AG10803 (cell line): ENCODE data around the gene ACADL.
"Not testable (repeated sequence)": the region's sequence is repeated elsewhere in the genome, so short reads cannot be mapped to it uniquely, and the experiment has no call there.

ENCODE experiments used
- DNase-seq: peaks from one replicate; pipeline ENCODE4 v3.0.0; 2010; ENCODE audit warnings: low read depth
- H3K4me3 ChIP-seq: 2 replicates; pipeline ENCODE4 v1.5.1; 2011; ENCODE audit warnings: mild to moderate bottlenecking, low read length, control low read depth
- TF ChIP-seq, protein P1 (sequence below): conservative IDR thresholded peaks from 2 replicates; pipeline ENCODE4 v1.5.1; 2011; ENCODE audit warnings: mild to moderate bottlenecking, low read length, control low read depth, inconsistent platforms

ACADL gene

DNA sequence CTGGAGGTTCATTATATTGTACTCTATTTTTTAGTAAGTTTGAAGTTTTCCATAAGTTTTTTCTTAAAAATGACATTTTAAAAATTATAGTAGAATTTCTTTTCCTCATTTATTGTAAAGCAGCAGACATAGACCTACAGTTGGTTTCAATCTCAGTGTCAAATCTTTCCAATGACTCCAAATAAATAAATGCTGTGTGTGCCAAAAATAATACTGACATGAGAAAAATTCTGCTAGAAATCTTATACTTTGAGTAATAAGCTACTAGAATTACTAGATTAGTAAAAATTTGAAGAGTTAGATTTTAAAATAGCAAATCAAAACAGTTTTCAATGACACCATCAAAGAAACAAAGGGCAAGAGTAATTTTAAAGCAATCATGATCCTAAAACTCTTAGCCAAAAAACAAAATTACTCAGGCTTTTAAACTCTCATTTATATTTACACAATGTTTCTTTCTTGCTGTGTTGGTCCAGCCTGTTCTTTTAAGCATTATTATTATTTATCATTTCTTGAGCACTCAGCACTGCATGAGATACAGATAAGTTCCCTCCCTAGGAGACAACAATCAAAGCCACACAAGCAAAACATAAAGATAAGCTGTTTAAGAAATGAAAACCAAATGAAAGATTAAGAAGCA is 45.8 kb downstream of the ACADL start:
- TF ChIP-seq, protein P1, sequence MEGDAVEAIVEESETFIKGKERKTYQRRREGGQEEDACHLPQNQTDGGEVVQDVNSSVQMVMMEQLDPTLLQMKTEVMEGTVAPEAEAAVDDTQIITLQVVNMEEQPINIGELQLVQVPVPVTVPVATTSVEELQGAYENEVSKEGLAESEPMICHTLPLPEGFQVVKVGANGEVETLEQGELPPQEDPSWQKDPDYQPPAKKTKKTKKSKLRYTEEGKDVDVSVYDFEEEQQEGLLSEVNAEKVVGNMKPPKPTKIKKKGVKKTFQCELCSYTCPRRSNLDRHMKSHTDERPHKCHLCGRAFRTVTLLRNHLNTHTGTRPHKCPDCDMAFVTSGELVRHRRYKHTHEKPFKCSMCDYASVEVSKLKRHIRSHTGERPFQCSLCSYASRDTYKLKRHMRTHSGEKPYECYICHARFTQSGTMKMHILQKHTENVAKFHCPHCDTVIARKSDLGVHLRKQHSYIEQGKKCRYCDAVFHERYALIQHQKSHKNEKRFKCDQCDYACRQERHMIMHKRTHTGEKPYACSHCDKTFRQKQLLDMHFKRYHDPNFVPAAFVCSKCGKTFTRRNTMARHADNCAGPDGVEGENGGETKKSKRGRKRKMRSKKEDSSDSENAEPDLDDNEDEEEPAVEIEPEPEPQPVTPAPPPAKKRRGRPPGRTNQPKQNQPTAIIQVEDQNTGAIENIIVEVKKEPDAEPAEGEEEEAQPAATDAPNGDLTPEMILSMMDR: no peak
- DNase-seq: no peak

DNA sequence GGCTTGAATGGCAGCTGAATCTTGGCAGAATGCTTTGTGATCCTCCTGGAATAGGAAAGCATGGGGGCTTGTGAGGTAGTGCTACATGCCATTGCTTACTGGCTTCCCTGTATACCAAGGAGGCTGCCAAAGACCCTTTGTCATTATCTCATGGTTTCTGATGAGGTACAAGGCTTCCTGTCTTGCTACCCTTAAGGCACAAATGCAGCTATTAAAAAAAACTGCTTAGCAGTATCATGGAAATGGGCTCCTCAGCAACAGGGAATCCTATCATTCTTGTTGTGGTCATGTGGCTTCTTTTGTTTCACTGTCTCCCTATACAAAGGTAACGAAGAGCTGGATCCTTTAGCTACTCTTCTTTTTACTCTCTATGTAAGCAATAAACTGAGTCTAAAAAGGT is 47.5 kb downstream of the ACADL start:
- TF ChIP-seq, protein P1: no peak
- DNase-seq: no peak
- no peak overlapping the region for H3K4me3 ChIP-seq

More for the DNA sequence above, 45.8 kb downstream of the ACADL start:
- no peak overlapping the region for H3K4me3 ChIP-seq

GRCh38 chr2:210177115-210177514 is 48.1 kb downstream of the ACADL start:
- not testable (repeated sequence) for H3K4me3 ChIP-seq, DNase-seq

GRCh38 chr2:210174086-210174485 is 51.2 kb downstream of the ACADL start:
- DNase-seq: no peak
- no peak overlapping the region for H3K4me3 ChIP-seq
- TF ChIP-seq, protein P1: no peak

DNA sequence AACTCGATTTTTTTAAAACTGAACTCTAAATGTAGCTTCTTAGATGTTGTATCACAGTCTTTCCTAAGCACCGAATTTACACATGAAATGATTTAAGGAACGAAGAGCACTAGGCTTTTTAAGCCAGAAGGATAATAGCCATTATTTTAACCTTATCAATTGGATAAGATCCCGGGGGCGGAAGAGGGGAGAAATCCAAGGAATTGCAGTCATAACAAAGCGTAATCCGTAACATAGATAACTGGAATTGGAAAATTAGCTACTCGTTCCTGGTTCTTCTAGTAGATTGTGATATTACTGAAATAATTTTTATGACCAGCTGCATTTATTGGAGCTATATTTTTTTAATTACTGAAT is 53.0 kb downstream of the ACADL start:
- TF ChIP-seq, protein P1: no peak
- no peak for DNase-seq

DNA sequence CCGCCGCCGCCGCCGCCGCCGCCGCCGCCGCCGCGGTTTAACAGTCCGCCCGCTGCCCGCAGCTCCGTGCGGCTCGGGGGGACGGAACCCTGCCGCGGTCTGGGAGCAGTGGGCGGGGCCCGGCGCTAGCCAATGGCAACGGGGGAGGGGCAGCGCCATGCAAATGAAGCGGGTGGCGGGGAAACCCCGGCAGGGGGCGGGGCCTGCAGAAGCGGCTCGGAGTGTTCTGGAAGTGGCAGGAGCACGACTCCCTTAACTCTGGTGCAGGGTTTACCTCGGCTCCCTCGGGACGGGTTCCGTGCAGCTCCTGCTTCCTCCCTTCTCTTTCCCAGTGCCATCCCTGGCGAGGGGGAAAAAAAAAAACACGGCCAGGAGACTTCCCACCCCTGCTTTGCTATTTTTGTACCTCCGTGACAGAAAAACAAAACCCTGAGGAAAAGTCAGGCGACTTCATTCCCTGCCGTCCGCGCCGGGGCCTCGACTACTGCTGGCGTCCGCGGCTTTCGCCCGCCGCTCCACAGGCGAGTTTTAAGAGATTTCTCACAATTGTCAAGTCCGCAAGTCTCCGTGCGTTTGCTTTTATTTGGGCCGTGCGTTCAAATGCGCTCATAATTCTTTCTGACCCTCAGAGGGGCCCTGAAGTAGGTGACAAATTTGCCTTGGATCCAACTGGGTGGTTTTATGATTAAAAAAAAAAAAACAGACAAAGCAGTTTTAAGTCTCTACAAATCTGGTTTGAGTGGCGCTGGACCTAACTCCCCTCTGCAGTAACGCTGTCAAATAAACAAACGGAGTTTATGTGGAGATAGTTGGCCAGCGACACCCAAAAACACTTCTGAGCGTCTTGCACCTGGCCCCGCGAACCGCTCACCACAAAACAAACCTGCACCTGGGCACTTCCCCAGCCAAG is 53.7 kb downstream of the ACADL start, which contains the start of gene KANSL1L:
KANSL1L (minus strand) TSS at position 101 of the 910 bp plus-strand sequence. CDS start 16,827 bp downstream, outside the sequence.
- TF ChIP-seq, protein P1: no peak
- DNase-seq: peak; percentile 95
- peak within 1 kb of the TSS; percentile 83 for H3K4me3 ChIP-seq

More for the DNA sequence above, 53.0 kb downstream of the ACADL start:
- peak overlapping the region; percentile 70 for H3K4me3 ChIP-seq

- DNase-seq: peak; percentile 91
- TF ChIP-seq, protein P1: no peak
- H3K4me3 ChIP-seq: peak overlapping the region; percentile 83
These were observed 54.6 kb downstream of the ACADL start for GRCh38 chr2:210170446-210171303.
